ENCODE measurements around the gene OR6C6. TPM values are rescaled to one million over a fixed set of nuclear protein-coding genes. Genes with fewer than 3 reads are reported as not detected.

Gene OR6C6
- total RNA-seq, 4 donors from 2014 or later, result not detected

DNA sequence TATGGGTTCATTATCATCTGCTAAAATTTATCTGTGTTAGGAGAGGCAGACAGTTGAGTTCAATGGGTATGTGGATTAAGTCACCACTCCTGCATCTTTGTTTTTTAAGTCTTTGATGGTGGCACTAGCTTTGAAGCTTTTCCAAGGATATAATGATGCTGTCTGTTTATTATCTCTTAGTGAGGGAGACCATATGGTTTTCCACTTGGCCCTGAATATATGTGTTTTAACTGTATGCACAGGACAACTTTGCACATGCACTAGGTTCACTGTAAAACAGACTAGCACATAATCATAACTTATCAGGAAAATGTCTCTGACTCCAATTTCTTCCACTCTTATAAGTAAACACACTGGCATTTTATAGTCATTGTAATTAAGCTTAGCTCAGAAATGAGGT is 43.1 kb downstream of the OR6C6 start:
- H3K36me3 ChIP-seq, result no peaks in the 10 kb centered on the region
- TF ChIP-seq EP300 (IDR thresholded peaks at IDR 0.05; ENCODE audit: low read depth) (no peak), POLR2AphosphoS5 (IDR thresholded peaks at IDR 0.05) (no peak), CTCF (IDR thresholded peaks at IDR 0.05) (no peak), POLR2A (IDR thresholded peaks at IDR 0.05) (no peak)
- DNase-seq, result no peak
- no peaks in the 10 kb centered on the region for H3K4me1 ChIP-seq
- in situ Hi-C loops (cut with MboI; ENCODE audit: low pct_ligation_motif_present in 1 of 4, low pct_unique_long_range_greater_than_20kb in 1 of 4, low sequenced_read_pairs in 3 of 4), result no loop called here
- no peak overlapping the region for H3K27ac ChIP-seq
- H3K4me3 ChIP-seq, result no peak overlapping the region
- no peaks in the 10 kb centered on the region for H3K9me3 ChIP-seq
- intact Hi-C loops (cut with DNase I; ENCODE audit: low total_unique reads), result no loop called here
- H3K27me3 ChIP-seq, result no peaks in the 10 kb centered on the region

GRCh38 chr12:55250944-55251343 is 45.4 kb downstream of the OR6C6 start:
- Histone ChIP-seq H3K27ac (no peak overlapping the region), H3K4me1 (no peaks in the 10 kb centered on the region), H3K36me3 (no peaks in the 10 kb centered on the region), H3K9me3 (no peaks in the 10 kb centered on the region), H3K27me3 (no peaks in the 10 kb centered on the region), H3K4me3 (no peak overlapping the region)
- no peak for DNase-seq
- in situ Hi-C loops (cut with MboI; ENCODE audit: low pct_ligation_motif_present in 1 of 4, low pct_unique_long_range_greater_than_20kb in 1 of 4, low sequenced_read_pairs in 3 of 4) (no loop called here), intact Hi-C loops (cut with DNase I; ENCODE audit: low total_unique reads) (no loop called here)
- TF ChIP-seq CTCF (IDR thresholded peaks at IDR 0.05) (no peak), EP300 (IDR thresholded peaks at IDR 0.05; ENCODE audit: low read depth) (no peak), POLR2AphosphoS5 (IDR thresholded peaks at IDR 0.05) (no peak), POLR2A (IDR thresholded peaks at IDR 0.05) (no peak)
- 55 to 60% methylated on average over 3 of the region's 3 CpGs for WGBS, 2 donors (ENCODE audit: low coverage in 1 of 2)

- intact Hi-C loops (cut with DNase I; ENCODE audit: low total_unique reads), result no loop called here
- WGBS, 2 donors (ENCODE audit: low coverage in 1 of 2), result 43 to 53% methylated on average over 1 of the region's 1 CpG
Observed at GRCh38 chr12:55246159-55246558, 50.2 kb downstream of the OR6C6 start.

DNA sequence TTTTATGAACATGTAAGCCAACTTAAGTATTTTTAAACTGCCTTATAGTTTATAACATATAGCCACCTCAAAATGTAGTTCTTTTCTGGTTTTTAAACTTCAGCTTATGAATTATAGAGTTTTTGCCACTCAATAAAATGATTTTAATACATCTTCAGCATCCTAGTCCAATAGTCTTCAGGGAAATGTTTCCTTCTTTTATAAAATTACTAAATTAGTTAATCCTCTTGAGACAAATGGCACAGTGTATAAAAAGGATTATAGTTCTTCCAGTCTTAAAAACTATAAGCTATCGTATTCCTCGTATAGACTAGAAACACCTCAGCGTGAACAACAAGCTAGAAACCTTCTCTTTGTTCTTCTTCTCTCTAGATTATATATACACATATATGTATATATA is 52.1 kb downstream of the OR6C6 start, which contains the start of gene OR6C74:
Gene OR6C74 (plus strand): TSS at position 301 of the 400 bp plus-strand sequence. CDS start 2,679 bp downstream, outside the sequence.
- no peak for DNase-seq
- H3K4me3 ChIP-seq, result no peak within 1 kb of the TSS
- TF ChIP-seq POLR2A (IDR thresholded peaks at IDR 0.05) (no peak), CTCF (IDR thresholded peaks at IDR 0.05) (no peak), POLR2AphosphoS5 (IDR thresholded peaks at IDR 0.05) (no peak), EP300 (IDR thresholded peaks at IDR 0.05; ENCODE audit: low read depth) (no peak)
- H3K27me3 ChIP-seq, result no peaks in the 10 kb centered on the region
- no peak within 1 kb of the TSS for H3K27ac ChIP-seq
- no peaks in the 10 kb centered on the region for H3K4me1 ChIP-seq
- intact Hi-C loops (cut with DNase I; ENCODE audit: low total_unique reads) (no loop called here), in situ Hi-C loops (cut with MboI; ENCODE audit: low pct_ligation_motif_present in 1 of 4, low pct_unique_long_range_greater_than_20kb in 1 of 4, low sequenced_read_pairs in 3 of 4) (no loop called here)
- H3K9me3 ChIP-seq, result no peaks in the 10 kb centered on the region
- H3K36me3 ChIP-seq, result no peaks in the 10 kb centered on the region
- WGBS, 2 donors (ENCODE audit: low coverage in 1 of 2), result 90 to 96% methylated on average over 3 of the region's 3 CpGs

More at GRCh38 chr12:55246159-55246558, 50.2 kb downstream of the OR6C6 start:
- in situ Hi-C loops (cut with MboI; ENCODE audit: low pct_ligation_motif_present in 1 of 4, low pct_unique_long_range_greater_than_20kb in 1 of 4, low sequenced_read_pairs in 3 of 4), result no loop called here
- no peak for DNase-seq
- TF ChIP-seq EP300 (IDR thresholded peaks at IDR 0.05; ENCODE audit: low read depth), result no peak
- TF ChIP-seq POLR2AphosphoS5 (IDR thresholded peaks at IDR 0.05), result no peak
- TF ChIP-seq CTCF (IDR thresholded peaks at IDR 0.05), result no peak
- TF ChIP-seq POLR2A (IDR thresholded peaks at IDR 0.05), result no peak
- no peaks in the 10 kb centered on the region for H3K9me3 ChIP-seq
- no peak overlapping the region for H3K4me3 ChIP-seq
- H3K27me3 ChIP-seq, result no peaks in the 10 kb centered on the region
- no peaks in the 10 kb centered on the region for H3K4me1 ChIP-seq
- no peak overlapping the region for H3K27ac ChIP-seq
- no peaks in the 10 kb centered on the region for H3K36me3 ChIP-seq

Other genes starting within 250 kb of the OR6C6 start
- gene OR9K2, start 170.2 kb downstream of the OR6C6 start, total RNA-seq, result not detected
- gene OR10A7, start 75.5 kb downstream of the OR6C6 start, total RNA-seq, result not detected
- gene OR6C74, start 52.0 kb downstream of the OR6C6 start, total RNA-seq, result not detected
- not detected for gene OR6C1, start 17.8 kb upstream of the OR6C6 start, total RNA-seq
- gene OR6C3, start 34.2 kb upstream of the OR6C6 start, total RNA-seq, result not detected
- gene OR6C75, start 66.4 kb upstream of the OR6C6 start, total RNA-seq, result not detected
- gene OR6C65, start 104.0 kb upstream of the OR6C6 start, total RNA-seq, result not detected
- gene OR6C76, start 129.7 kb upstream of the OR6C6 start, total RNA-seq, result not detected
- under 1 TPM in 1 of 4 donors, not detected in 3; 0.60 TPM for gene OR6C2, start 147.5 kb upstream of the OR6C6 start, total RNA-seq
- gene OR6C70, start 173.6 kb upstream of the OR6C6 start, total RNA-seq, result not detected
- gene OR6C68, start 195.8 kb upstream of the OR6C6 start, total RNA-seq, result not detected

Measured in transverse colon (tissue), 4 donors.